Right cardiac atrium (tissue), 5 donors: ENCODE data around the gene ROCK2. TPM values are rescaled to one million over a fixed set of nuclear protein-coding genes. Genes with fewer than 3 reads are reported as not detected.

Experiments used
- ATAC-seq, 2 donors: fragments of 200-7000 bp; cut with Tn5 transposase; one replicate each; pipeline versions ENCODE4 v1.8.0 to v1.9.1; 2020; ENCODE audit warnings: moderate library complexity in 2 of 2, mild to moderate bottlenecking in 1 of 2
- DNase-seq, 3 donors: peaks; one replicate each; pipeline ENCODE4 v3.0.0-alpha.2; 2020
- H3K27ac ChIP-seq: one replicate; pipeline ENCODE4 v1.5.1; 2013; ENCODE audit warnings: mild to moderate bottlenecking, low read length, control low read depth, moderate library complexity
- H3K27me3 ChIP-seq: one replicate; pipeline ENCODE4 v1.6.1; 2013; ENCODE audit not compliant: control insufficient read depth, insufficient read depth
- H3K4me1 ChIP-seq: one replicate; pipeline ENCODE4 v1.6.1; 2013; ENCODE audit warnings: low read length; ENCODE audit not compliant: control insufficient read depth, insufficient read depth
- H3K4me3 ChIP-seq: one replicate; pipeline ENCODE4 v1.5.1; 2013; ENCODE audit warnings: low read length, control low read depth
- H3K9me3 ChIP-seq: one replicate; pipeline ENCODE4 v1.6.1; 2013; ENCODE audit warnings: low read length; ENCODE audit not compliant: control insufficient read depth
- WGBS: extraction: QIAGEN DNeasy Blood & Tissue Kit; methylation state at CpG from one replicate; pipeline ENCODE4 v1.1.7; 2013; 5-methylcytosine and 5-hydroxymethylcytosine counted together
- intact Hi-C, 4 donors: fragments of 100-400 bp; cut with DNase I; formaldehyde crosslinking; loops; one replicate each; pipeline versions ENCODE4 v1.11.0 to v1.14.0; 2022 to 2023
- long read RNA-seq, 4 donors: library from polyadenylated mRNA; unstranded; transcript quantifications; one replicate each; pipeline ENCODE4 v2.0.0, GENCODE V29; 2020 to 2021
- polyA plus RNA-seq: library from polyadenylated mRNA; stranded (reverse); fragments of 200-250 nt; gene quantifications from one replicate; pipeline ENCODE4 v1.2.3, GENCODE V29; 2013
- total RNA-seq, 4 donors: library from RNA; stranded (reverse); fragmentation: NEBNext Ultra II Directional; extraction: Animal tissue kit (Norgen Biotek cat#: 25700); gene quantifications; one replicate each; pipeline ENCODE4 v1.2.1, GENCODE V29; 2021
- donor health status: healthy with polysubstance abuse.
- donor health status: DM: no; HTN: yes; CAD: no.
- donor health status: DM: no; HTN: no; CAD: no.
- donor health status: DM: no; HTN: yes; CAD: no; lungs with severe emphysema.
- donor health status: DM: yes; HTN: yes; CAD: no.

Gene ROCK2
- total RNA-seq (10 to 100 TPM; 40.2 to 60.7 (median 40.9) TPM), polyA plus RNA-seq (10.0 TPM)
- long read RNA-seq, donor 1, full-length matches to known transcripts, result 6 of 97 reads
- long read RNA-seq, donor 1, partial matches to known transcripts, result 80 of 97 reads
- long read RNA-seq, donor 1, other reads (novel, unspliced or antisense), result 11 of 97 reads
- long read RNA-seq, donor 2, full-length matches to known transcripts, result 4 of 14 reads
- long read RNA-seq, donor 2, partial matches to known transcripts, result 8 of 14 reads
- long read RNA-seq, donor 2, other reads (novel, unspliced or antisense), result 2 of 14 reads
- long read RNA-seq, donor 3, partial matches to known transcripts, result 13 of 17 reads
- long read RNA-seq, donor 3, other reads (novel, unspliced or antisense), result 4 of 17 reads
- long read RNA-seq, donor 4, full-length matches to known transcripts, result 2 of 10 reads
- long read RNA-seq, donor 4, partial matches to known transcripts, result 5 of 10 reads
- long read RNA-seq, donor 4, other reads (novel, unspliced or antisense), result 3 of 10 reads

- H3K9me3 ChIP-seq, result no peaks in the 10 kb centered on the region
- DNase-seq (peak; percentile 88 to 96 (median 95)), ATAC-seq (peak; percentile 80 to 88)
- H3K27me3 ChIP-seq, result no peaks in the 10 kb centered on the region
- intact Hi-C loops, result loop anchor here (5.0 to 10.0 kb wide), 4 partner anchors 50 to 110 kb away; no protein-coding TSS in a partner anchor
- peak within 1 kb of the TSS; percentile 98 for H3K4me3 ChIP-seq
- H3K27ac ChIP-seq, result peak within 1 kb of the TSS; percentile 100
- H3K4me1 ChIP-seq, result no peaks in the 10 kb centered on the region
- WGBS, result under 1% methylated on average over 90 of the region's 90 CpGs
Observed at GRCh38 chr2:11344342-11344955, at the start of gene ROCK2. Gene ROCK2, minus strand, starts transcription at chr2:11344636. Its CDS starts 500 bp downstream, at chr2:11344136.

DNA sequence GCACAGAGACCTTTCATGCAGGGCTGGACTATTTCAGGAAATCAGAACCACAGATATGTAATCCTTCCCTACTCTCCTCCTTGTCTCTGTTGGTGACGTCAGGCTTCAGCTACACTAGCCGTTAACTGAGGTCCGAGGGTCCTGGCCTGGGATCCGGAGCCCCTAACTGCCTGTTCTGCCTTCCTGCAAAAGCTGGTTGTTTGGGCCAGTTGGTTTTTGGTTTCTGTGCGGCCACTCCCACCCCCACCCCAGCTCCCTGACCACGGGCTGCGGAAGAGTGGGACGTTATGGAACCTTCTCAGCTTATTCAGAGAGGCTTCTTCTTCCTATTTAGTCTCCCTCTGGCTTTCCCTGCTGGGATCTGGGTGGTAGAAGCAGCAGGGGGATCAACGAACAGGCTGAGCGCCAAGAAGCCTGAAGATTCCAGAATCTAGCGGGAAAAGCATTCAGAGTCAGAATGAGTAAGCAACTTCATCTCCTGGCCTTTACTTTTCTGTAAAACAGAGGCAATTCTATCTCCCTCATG is 49.3 kb upstream of the ROCK2 start:
- Histone ChIP-seq H3K4me1 (peaks cover 15% of the 10 kb centered on the region), H3K9me3 (no peaks in the 10 kb centered on the region), H3K4me3 (no peak overlapping the region), H3K27me3 (no peaks in the 10 kb centered on the region), H3K27ac (peak overlapping the region; percentile 1)
- peak; percentile 24 to 38 for ATAC-seq
- 52% methylated on average over 11 of the region's 11 CpGs for WGBS
- intact Hi-C loops, result loop anchor here in 2 of 4 donors (10.0 kb wide), 1 partner anchor 49 kb away; the partner anchor contains the start of gene ROCK2 (in 2 of the 2)
- peak in 1 of 3 donors; percentile 61 for DNase-seq

DNA sequence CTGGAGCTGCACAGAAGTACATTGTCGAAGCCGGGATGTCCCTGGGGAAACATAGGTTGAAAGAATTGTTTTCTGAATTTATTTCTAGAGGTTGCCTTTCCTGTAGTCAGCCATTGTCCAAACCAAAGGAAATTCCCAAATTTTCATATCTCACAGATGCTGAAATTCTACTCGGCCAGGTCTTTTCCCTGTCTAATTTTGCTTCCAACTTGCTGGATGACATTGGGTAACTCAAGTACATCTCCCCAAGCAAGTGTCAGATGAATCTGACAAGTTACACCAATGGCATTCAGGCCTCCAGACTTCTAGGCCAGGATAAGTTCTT is 47.5 kb upstream of the ROCK2 start:
- DNase-seq (no peak), ATAC-seq (no peak)
- Histone ChIP-seq H3K27me3 (no peaks in the 10 kb centered on the region), H3K4me3 (no peak overlapping the region), H3K27ac (no peak overlapping the region), H3K4me1 (peaks cover 13% of the 10 kb centered on the region), H3K9me3 (no peaks in the 10 kb centered on the region)
- 33% methylated on average over 3 of the region's 3 CpGs for WGBS
- intact Hi-C loops, result loop anchor here in 2 of 4 donors (10.0 kb wide), 1 partner anchor 47 kb away; the partner anchor contains the start of gene ROCK2 (in 2 of the 2)

- intact Hi-C loops, result loop anchor here in 2 of 4 donors (10.0 kb wide), 1 partner anchor 46 kb away; the partner anchor contains the start of gene ROCK2 (in 2 of the 2)
- Histone ChIP-seq H3K4me1 (peaks cover 11% of the 10 kb centered on the region), H3K4me3 (no peak overlapping the region), H3K27me3 (no peaks in the 10 kb centered on the region), H3K9me3 (no peaks in the 10 kb centered on the region), H3K27ac (no peak overlapping the region)
- 86% methylated on average over 5 of the region's 5 CpGs for WGBS
- ATAC-seq, result no peak
- DNase-seq, result no peak
Observed at GRCh38 chr2:11390399-11390658, 45.9 kb upstream of the ROCK2 start.

- Histone ChIP-seq H3K4me1 (peaks cover 11% of the 10 kb centered on the region), H3K4me3 (no peak overlapping the region), H3K27ac (no peak overlapping the region), H3K27me3 (no peaks in the 10 kb centered on the region), H3K9me3 (no peaks in the 10 kb centered on the region)
- DNase-seq, result no peak
- intact Hi-C loops, result loop anchor here in 2 of 4 donors (10.0 kb wide), 1 partner anchor 45 kb away; the partner anchor contains the start of gene ROCK2 (in 2 of the 2)
- 74% methylated on average over 18 of the region's 18 CpGs for WGBS
- ATAC-seq, result peak in 1 of 2 donors; percentile 24
Observed at GRCh38 chr2:11389551-11390398, 45.3 kb upstream of the ROCK2 start.

DNA sequence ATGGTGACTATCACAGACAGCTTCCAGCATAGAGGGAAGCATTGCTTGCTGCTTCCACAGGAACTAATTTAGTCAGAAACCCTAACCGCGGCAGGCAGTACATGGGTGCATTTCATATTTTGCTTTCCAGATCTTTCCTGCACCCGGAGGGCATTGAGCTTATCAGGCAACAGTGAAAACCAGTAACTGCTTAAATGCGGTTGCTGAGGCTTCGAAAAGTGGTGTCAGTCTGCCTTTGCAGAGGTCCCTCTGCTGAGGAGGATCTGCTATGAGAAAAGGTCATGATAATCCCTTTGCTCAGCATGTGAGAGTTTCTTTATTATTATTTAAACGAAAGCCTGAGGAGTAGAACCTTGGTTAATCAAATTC is 44.6 kb upstream of the ROCK2 start:
- Histone ChIP-seq H3K4me3 (no peak overlapping the region), H3K27ac (no peak overlapping the region), H3K9me3 (no peaks in the 10 kb centered on the region), H3K4me1 (peaks cover 11% of the 10 kb centered on the region), H3K27me3 (no peaks in the 10 kb centered on the region)
- intact Hi-C loops, result no loop called here
- WGBS, result 72% methylated on average over 6 of the region's 6 CpGs
- ATAC-seq (no peak), DNase-seq (no peak)

DNA sequence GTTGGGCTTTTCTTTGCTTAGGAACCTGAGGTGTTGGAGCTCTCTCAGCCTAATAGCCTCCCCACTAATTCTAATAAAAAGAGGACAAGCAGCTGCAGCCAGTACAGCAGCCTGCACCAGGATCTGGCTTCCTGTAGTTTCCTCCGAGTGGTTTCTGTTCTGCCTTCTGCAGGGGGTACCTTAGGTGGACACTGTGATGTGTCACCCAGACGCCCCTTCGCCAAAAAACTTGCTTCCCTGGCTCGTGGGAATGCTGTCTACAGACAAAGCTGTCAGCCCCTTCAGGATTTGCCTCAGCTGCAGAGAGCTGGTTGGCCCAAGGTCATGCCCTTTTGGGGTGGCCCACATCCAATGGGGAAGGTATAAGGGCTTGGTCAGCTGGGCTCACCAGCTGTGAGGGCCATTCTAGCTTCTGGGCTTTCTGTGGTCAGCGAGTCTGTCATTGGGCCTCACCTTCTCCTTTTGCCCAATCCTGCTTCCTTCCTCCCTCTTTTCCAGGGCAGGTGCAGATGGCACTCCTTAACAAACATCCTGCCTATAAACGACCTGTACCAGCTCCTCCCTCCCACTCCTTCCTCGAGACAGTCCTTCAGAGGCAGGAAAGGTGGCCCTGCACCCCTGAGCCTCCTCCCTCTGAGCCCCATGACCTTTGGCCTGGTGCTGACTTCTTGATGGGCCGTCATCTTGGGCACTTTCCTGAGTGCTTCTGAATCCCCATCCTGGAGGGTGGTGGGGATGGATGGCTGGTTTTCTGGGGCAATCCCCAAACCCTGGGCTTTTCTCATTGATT is 44.0 kb upstream of the ROCK2 start:
- Histone ChIP-seq H3K27ac (no peak overlapping the region), H3K4me1 (peaks cover 10% of the 10 kb centered on the region), H3K4me3 (no peak overlapping the region), H3K9me3 (no peaks in the 10 kb centered on the region), H3K27me3 (no peaks in the 10 kb centered on the region)
- intact Hi-C loops, result no loop called here
- 67% methylated on average over 8 of the region's 8 CpGs for WGBS
- DNase-seq (no peak), ATAC-seq (no peak)

GRCh38 chr2:11387843-11388242 is 43.4 kb upstream of the ROCK2 start:
- Histone ChIP-seq H3K27ac (no peak overlapping the region), H3K4me1 (peaks cover 9% of the 10 kb centered on the region), H3K9me3 (no peaks in the 10 kb centered on the region), H3K27me3 (no peaks in the 10 kb centered on the region), H3K4me3 (no peak overlapping the region)
- DNase-seq (no peak), ATAC-seq (no peak)
- WGBS, result 90% methylated on average over 8 of the region's 8 CpGs
- intact Hi-C loops, result no loop called here

- no peaks in the 10 kb centered on the region for H3K27me3 ChIP-seq
- no peak overlapping the region for H3K4me3 ChIP-seq
- intact Hi-C loops, result no loop called here
- DNase-seq (no peak), ATAC-seq (no peak)
- H3K9me3 ChIP-seq, result no peaks in the 10 kb centered on the region
- H3K4me1 ChIP-seq, result peaks cover 7% of the 10 kb centered on the region
- H3K27ac ChIP-seq, result no peak overlapping the region
- 76% methylated on average over 9 of the region's 9 CpGs for WGBS
Observed at GRCh38 chr2:11387100-11387390, 42.6 kb upstream of the ROCK2 start.

GRCh38 chr2:11385847-11386246 is 41.4 kb upstream of the ROCK2 start:
- DNase-seq (no peak), ATAC-seq (peak in 1 of 2 donors; percentile 17)
- peak overlapping the region; percentile 39 for H3K27ac ChIP-seq
- no peak overlapping the region for H3K4me3 ChIP-seq
- intact Hi-C loops, result no loop called here
- no peaks in the 10 kb centered on the region for H3K27me3 ChIP-seq
- H3K4me1 ChIP-seq, result peaks cover 2% of the 10 kb centered on the region
- 62% methylated on average over 3 of the region's 3 CpGs for WGBS
- H3K9me3 ChIP-seq, result no peaks in the 10 kb centered on the region
